K562 (cell line): Measurements from ENCODE around the gene AICDA. TPM values are rescaled to one million over a fixed set of nuclear protein-coding genes. Genes with fewer than 3 reads are reported as not detected.

Source experiments
- ZNF24 ChIP-seq: fragments of 450-650 bp; IDR thresholded peaks from 2 replicates; pipeline ENCODE4 v1.6.1; 2016
- polyA plus RNA-seq, 8 experiments: library from polyadenylated mRNA; depleted of rRNA in 4 of 8; stranded (reverse) in 5 of 8; unstranded in 3 of 8; fragments of >200 nt; fragmentation: Nextera tagmentation in 2 of 8; fragmentation: Illumina TruSeq in 1 of 8; extraction: Ambion mirVana in 2 of 8; extraction: Trizol in 1 of 8; gene quantifications; 2 replicates each; pipeline versions ENCODE4 v1.2.1 to v1.2.3, GENCODE V29; 2011 to 2014; ENCODE audit warnings: inconsistent platforms in 1 of 8, missing spikeins in 1 of 8
- total RNA-seq, 7 experiments: library from RNA; depleted of rRNA in 6 of 7; stranded (reverse); fragments of >200 nt in 6 of 7; fragmentation: Illumina TruSeq in 2 of 7; extraction: Trizol in 2 of 7; gene quantifications; 2 replicates each; pipeline versions ENCODE4 v1.2.1 to v1.2.3, GENCODE V29; 2011 to 2021; ENCODE audit warnings: low replicate concordance in 1 of 7
- TF ChIP-seq, protein P1 (sequence below): fragments of 450-650 bp; IDR thresholded peaks from 2 replicates; pipeline ENCODE4 v1.6.1; 2016; ENCODE audit warnings: low read depth
- TF ChIP-seq, protein P2 (sequence below), 2 experiments: fragments of 200-800 bp in 1 of 2; sonication (Bioruptor generic) in 1 of 2; sonication (generic) in 1 of 2; formaldehyde crosslinking in 1 of 2; IDR thresholded peaks in 1 of 2; conservative IDR thresholded peaks in 1 of 2; 2 replicates each; pipeline versions ENCODE4 v1.5.0 to v1.6.1; 2016 to 2020; ENCODE audit warnings: missing compliant biosample characterization in 1 of 2, missing genetic modification characterization in 1 of 2, missing genetic modification reagents in 1 of 2

Gene AICDA
- total and polyA plus RNA-seq, 9 of the 15 experiments (the other 6 are each of a cell fraction or from before 2014, with no cell fraction given) = not detected

DNA sequence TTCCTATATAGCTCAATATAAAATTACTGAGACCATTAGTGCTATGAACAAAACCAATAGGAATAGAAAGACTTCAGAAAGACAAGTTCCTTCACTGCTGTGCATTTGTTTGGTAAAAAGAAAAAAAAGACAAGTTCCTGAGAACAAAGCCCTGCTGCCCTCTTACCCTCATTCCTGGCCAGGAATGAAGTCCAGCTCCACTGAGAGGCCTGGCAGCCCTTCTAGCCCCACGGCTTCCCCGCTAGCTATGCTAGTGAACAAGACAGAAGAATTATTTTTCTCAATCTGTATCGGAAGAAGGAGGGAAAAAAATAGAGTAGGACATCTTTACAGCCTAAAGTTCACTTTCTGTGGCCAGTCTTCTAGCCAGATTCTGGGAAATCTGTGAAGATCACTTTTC lies 48.4 kb upstream of the AICDA start (continued):
- TF ChIP-seq, protein P1, sequence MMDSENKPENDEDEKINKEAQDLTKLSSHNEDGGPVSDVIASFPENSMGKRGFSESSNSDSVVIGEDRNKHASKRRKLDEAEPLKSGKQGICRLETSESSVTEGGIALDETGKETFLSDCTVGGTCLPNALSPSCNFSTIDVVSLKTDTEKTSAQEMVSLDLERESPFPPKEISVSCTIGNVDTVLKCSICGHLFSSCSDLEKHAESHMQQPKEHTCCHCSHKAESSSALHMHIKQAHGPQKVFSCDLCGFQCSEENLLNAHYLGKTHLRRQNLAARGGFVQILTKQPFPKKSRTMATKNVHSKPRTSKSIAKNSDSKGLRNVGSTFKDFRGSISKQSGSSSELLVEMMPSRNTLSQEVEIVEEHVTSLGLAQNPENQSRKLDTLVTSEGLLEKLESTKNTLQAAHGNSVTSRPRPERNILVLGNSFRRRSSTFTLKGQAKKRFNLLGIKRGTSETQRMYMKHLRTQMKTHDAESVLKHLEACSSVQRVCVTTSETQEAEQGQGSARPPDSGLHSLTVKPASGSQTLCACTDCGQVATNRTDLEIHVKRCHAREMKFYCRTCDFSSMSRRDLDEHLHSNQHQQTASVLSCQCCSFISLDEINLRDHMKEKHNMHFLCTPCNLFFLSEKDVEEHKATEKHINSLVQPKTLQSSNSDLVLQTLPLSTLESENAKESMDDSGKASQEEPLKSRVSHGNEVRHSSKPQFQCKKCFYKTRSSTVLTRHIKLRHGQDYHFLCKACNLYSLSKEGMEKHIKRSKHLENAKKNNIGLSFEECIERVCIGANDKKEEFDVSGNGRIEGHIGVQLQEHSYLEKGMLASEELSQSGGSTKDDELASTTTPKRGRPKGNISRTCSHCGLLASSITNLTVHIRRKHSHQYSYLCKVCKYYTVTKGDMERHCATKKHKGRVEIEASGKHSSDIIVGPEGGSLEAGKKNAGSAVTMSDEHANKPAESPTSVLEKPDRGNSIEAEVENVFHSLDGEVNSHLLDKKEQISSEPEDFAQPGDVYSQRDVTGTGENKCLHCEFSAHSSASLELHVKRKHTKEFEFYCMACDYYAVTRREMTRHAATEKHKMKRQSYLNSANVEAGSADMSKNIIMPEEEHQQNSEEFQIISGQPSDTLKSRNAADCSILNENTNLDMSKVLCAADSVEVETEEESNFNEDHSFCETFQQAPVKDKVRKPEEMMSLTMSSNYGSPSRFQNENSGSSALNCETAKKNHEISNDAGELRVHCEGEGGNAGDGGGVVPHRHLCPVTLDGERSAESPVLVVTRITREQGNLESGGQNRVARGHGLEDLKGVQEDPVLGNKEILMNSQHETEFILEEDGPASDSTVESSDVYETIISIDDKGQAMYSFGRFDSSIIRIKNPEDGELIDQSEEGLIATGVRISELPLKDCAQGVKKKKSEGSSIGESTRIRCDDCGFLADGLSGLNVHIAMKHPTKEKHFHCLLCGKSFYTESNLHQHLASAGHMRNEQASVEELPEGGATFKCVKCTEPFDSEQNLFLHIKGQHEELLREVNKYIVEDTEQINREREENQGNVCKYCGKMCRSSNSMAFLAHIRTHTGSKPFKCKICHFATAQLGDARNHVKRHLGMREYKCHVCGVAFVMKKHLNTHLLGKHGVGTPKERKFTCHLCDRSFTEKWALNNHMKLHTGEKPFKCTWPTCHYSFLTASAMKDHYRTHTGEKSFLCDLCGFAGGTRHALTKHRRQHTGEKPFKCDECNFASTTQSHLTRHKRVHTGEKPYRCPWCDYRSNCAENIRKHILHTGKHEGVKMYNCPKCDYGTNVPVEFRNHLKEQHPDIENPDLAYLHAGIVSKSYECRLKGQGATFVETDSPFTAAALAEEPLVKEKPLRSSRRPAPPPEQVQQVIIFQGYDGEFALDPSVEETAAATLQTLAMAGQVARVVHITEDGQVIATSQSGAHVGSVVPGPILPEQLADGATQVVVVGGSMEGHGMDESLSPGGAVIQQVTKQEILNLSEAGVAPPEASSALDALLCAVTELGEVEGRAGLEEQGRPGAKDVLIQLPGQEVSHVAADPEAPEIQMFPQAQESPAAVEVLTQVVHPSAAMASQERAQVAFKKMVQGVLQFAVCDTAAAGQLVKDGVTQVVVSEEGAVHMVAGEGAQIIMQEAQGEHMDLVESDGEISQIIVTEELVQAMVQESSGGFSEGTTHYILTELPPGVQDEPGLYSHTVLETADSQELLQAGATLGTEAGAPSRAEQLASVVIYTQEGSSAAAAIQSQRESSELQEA = no peak
- no peak for TF ChIP-seq ZNF24
- TF ChIP-seq, protein P2, sequence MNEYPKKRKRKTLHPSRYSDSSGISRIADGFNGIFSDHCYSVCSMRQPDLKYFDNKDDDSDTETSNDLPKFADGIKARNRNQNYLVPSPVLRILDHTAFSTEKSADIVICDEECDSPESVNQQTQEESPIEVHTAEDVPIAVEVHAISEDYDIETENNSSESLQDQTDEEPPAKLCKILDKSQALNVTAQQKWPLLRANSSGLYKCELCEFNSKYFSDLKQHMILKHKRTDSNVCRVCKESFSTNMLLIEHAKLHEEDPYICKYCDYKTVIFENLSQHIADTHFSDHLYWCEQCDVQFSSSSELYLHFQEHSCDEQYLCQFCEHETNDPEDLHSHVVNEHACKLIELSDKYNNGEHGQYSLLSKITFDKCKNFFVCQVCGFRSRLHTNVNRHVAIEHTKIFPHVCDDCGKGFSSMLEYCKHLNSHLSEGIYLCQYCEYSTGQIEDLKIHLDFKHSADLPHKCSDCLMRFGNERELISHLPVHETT (CRISPR knock-in tag; conservative IDR thresholded peaks at IDR 0.05 in 1 of 2, IDR thresholded peaks at IDR 0.05 in 1 of 2) = no peak
- TF ChIP-seq, all 486 proteins: peak for 0
